ENCODE measurements around the gene DPH6. TPM values are rescaled to one million over a fixed set of nuclear protein-coding genes. Genes with fewer than 3 reads are reported as not detected.
"Not testable (repeated sequence)": the region's sequence is repeated elsewhere in the genome, so short reads cannot be mapped to it uniquely, and the experiment has no call there.

Gene DPH6
- total and polyA plus RNA-seq, 8 donors: 9.8 to 19.1 (median 13.7) TPM

GRCh38 chr15:35444557-35445204 is 101.3 kb downstream of the DPH6 start:
- DNase-seq: peak in 2 of 4 donors; percentile 15 to 39
- Histone ChIP-seq H3K27me3 (no peaks in the 10 kb centered on the region), H3K4me1 (no peaks in the 10 kb centered on the region), H3K9me3 (no peaks in the 10 kb centered on the region), H3K36me3 (no peaks in the 10 kb centered on the region), H3K27ac (no peak overlapping the region), H3K4me3 (no peak overlapping the region)
- peak; percentile 71 for ATAC-seq
- peak; percentile 60 to 84 for TF ChIP-seq CTCF (IDR thresholded peaks at IDR 0.05)
- intact Hi-C loops (cut with DNase I): loop anchor here in 1 of 2 donors (5.0 kb wide), 1 partner anchor 152 kb away; no protein-coding TSS in a partner anchor

GRCh38 chr15:35443376-35443775 is 102.6 kb downstream of the DPH6 start:
- H3K4me3 ChIP-seq: no peak overlapping the region
- no peak overlapping the region for H3K27ac ChIP-seq
- no peaks in the 10 kb centered on the region for H3K36me3 ChIP-seq
- TF ChIP-seq CTCF (IDR thresholded peaks at IDR 0.05): no peak
- DNase-seq: no peak
- intact Hi-C loops (cut with DNase I): loop anchor here in 1 of 2 donors (5.0 kb wide), 1 partner anchor 151 kb away; no protein-coding TSS in a partner anchor
- H3K27me3 ChIP-seq: no peaks in the 10 kb centered on the region
- no peak for ATAC-seq
- H3K9me3 ChIP-seq: no peaks in the 10 kb centered on the region
- H3K4me1 ChIP-seq: no peaks in the 10 kb centered on the region

GRCh38 chr15:35442742-35443141 is 103.2 kb downstream of the DPH6 start:
- Histone ChIP-seq H3K36me3 (no peaks in the 10 kb centered on the region), H3K4me3 (no peak overlapping the region), H3K9me3 (no peaks in the 10 kb centered on the region), H3K27ac (no peak overlapping the region), H3K4me1 (no peaks in the 10 kb centered on the region), H3K27me3 (no peaks in the 10 kb centered on the region)
- DNase-seq: no peak
- ATAC-seq: no peak
- TF ChIP-seq CTCF (IDR thresholded peaks at IDR 0.05): no peak
- intact Hi-C loops (cut with DNase I): loop anchor here in 1 of 2 donors (5.0 kb wide), 1 partner anchor 150 kb away; no protein-coding TSS in a partner anchor

- H3K4me1 ChIP-seq, H3K27ac ChIP-seq, DNase-seq, H3K36me3 ChIP-seq, H3K4me3 ChIP-seq, ATAC-seq, H3K27me3 ChIP-seq, H3K9me3 ChIP-seq: not testable (repeated sequence)
- intact Hi-C loops (cut with DNase I): loop anchor here in 1 of 2 donors (5.0 kb wide), 1 partner anchor 149 kb away; no protein-coding TSS in a partner anchor
Observed at GRCh38 chr15:35441279-35441678, 104.7 kb downstream of the DPH6 start.

- peaks cover 0 to 4% of the 10 kb centered on the region in 2 donors for H3K9me3 ChIP-seq
Observed at GRCh38 chr15:35440265-35440664, 105.7 kb downstream of the DPH6 start.

More at GRCh38 chr15:35440265-35440664, 105.7 kb downstream of the DPH6 start:
- H3K4me3 ChIP-seq: no peak overlapping the region
- no peak overlapping the region for H3K27ac ChIP-seq
- DNase-seq (no peak), ATAC-seq (no peak)
- intact Hi-C loops (cut with DNase I): loop anchor here in 1 of 2 donors (5.0 kb wide), 1 partner anchor 148 kb away; no protein-coding TSS in a partner anchor
- H3K4me1 ChIP-seq: no peaks in the 10 kb centered on the region
- H3K27me3 ChIP-seq: no peaks in the 10 kb centered on the region
- no peak for TF ChIP-seq CTCF (IDR thresholded peaks at IDR 0.05)
- no peaks in the 10 kb centered on the region for H3K36me3 ChIP-seq

Data from left lung (tissue), 10 donors.